PFSK-1 (cell line): ENCODE measurements around the gene PGK2.

ENCODE experiments used
- FOXP2 ChIP-seq: optimal IDR thresholded peaks from 2 replicates; pipeline ENCODE3; 2011; ENCODE audit warnings: borderline replicate concordance, control low read depth, inconsistent platforms; ENCODE audit not compliant: insufficient read depth; ENCODE audit errors: extremely low read length, extremely low read depth
- POLR2AphosphoS5 ChIP-seq: IDR thresholded peaks from 2 replicates; pipeline ENCODE4 v1.6.1; 2012; ENCODE audit warnings: low read depth, mild to moderate bottlenecking, control low read depth, low read length, moderate library complexity
- REST ChIP-seq, 2 experiments: IDR thresholded peaks; 2 replicates each; pipeline versions ENCODE4 v1.6.1 to v1.8.0; 2011 to 2012; ENCODE audit warnings: low read depth in 2 of 2, low read length in 2 of 2, control low read depth in 1 of 2, inconsistent platforms in 1 of 2, mild to moderate bottlenecking in 1 of 2, moderate library complexity in 1 of 2; ENCODE audit not compliant: insufficient read depth in 1 of 2
- SIN3A ChIP-seq: IDR thresholded peaks from 2 replicates; pipeline ENCODE4 v1.6.1; 2012; ENCODE audit warnings: mild to moderate bottlenecking, low read length, moderate library complexity, borderline replicate concordance; ENCODE audit not compliant: insufficient read depth
- TAF1 ChIP-seq: IDR thresholded peaks from 2 replicates; pipeline ENCODE4 v1.6.1; 2012; ENCODE audit warnings: low read length, control low read depth, borderline replicate concordance; ENCODE audit not compliant: insufficient read depth

Gene PGK2

GRCh38 chr6:49790341-49790740, 3.3 kb upstream of the PGK2 start:
- no peak for TF ChIP-seq FOXP2

GRCh38 chr6:49784272-49784671, 2.8 kb downstream of the PGK2 start:
- no peak for TF ChIP-seq REST (IDR thresholded peaks at IDR 0.05; ENCODE audit: insufficient read depth in 1 of 2, low read depth in 2 of 2, low read length in 2 of 2)
- TF ChIP-seq POLR2AphosphoS5, result no peak
- no peak for TF ChIP-seq TAF1
- TF ChIP-seq SIN3A, result no peak
- no peak for TF ChIP-seq FOXP2

DNA sequence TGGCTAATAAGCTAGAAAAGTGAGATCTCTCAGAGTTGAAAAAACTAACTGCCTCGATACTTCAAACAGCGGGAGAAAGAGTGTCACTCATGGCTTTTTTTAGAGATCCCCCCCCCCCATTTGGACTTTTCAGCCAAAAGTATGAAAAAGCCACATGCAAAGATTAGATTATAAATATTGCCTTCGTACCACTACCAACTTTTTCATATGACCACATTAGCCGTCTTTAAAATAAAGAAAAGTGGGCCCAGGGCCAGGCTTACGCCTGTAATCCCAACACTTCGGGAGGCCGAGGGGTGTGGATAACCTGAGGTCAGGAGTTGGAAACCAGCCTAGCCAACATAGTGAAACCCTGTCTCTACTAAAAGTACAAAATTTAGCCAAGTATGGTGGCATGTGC, 4.4 kb downstream of the PGK2 start:
- TF ChIP-seq SIN3A (no peak), REST (IDR thresholded peaks at IDR 0.05; ENCODE audit: insufficient read depth in 1 of 2, low read depth in 2 of 2, low read length in 2 of 2) (no peak), TAF1 (no peak), POLR2AphosphoS5 (no peak), FOXP2 (no peak)

- TF ChIP-seq SIN3A, result no peak
- no peak for TF ChIP-seq POLR2AphosphoS5
- no peak for TF ChIP-seq TAF1
These were observed 4.8 kb downstream of the PGK2 start for GRCh38 chr6:49782293-49782692.

DNA sequence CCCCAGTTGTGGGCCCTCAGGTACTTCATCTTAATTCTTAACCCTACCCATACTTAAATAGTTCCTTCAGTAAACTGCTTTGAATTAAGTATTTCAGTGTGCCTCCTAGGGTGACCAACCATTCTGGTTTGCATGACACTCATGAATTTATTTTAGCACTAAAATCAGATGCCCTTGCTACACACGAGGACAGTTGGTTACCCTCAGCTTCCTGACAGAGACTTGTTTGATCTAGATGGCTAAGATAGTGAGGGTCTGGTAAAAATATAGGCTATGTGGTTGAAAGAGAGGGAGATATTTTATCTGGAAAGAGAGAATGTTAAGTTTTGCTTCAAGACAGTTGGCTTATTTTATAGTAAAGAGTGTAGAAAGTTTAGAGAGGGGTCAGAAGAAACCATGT, 10.6 kb downstream of the PGK2 start:
- TF ChIP-seq TAF1 (no peak), SIN3A (no peak), POLR2AphosphoS5 (no peak), FOXP2 (no peak), REST (IDR thresholded peaks at IDR 0.05; ENCODE audit: insufficient read depth in 1 of 2, low read depth in 2 of 2, low read length in 2 of 2) (no peak)

DNA sequence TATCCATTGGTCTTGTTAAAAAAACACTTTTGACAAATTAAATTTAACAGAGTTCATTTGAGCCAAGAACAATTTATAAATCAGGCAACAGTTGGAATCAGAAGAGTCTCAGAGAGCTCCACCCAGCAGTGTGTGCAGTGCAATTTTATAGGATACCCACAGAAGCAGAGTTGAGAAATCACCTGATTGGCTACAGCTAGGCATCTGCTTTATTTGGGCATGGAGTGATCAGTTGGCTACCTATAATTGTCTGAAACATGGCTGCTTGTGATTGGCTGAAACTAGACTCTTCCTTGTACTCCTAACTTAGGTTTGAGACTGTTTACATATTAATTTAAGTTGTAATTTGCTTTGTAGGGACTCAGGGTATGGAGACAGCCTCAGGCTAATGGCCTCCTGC, 12.0 kb downstream of the PGK2 start:
- TF ChIP-seq REST (IDR thresholded peaks at IDR 0.05; ENCODE audit: insufficient read depth in 1 of 2, low read depth in 2 of 2, low read length in 2 of 2) (no peak), SIN3A (no peak), FOXP2 (no peak), POLR2AphosphoS5 (no peak), TAF1 (no peak)
